ENCODE measurements around the gene APOLD1. TPM values are rescaled to one million over a fixed set of nuclear protein-coding genes. Genes with fewer than 3 reads are reported as not detected.
"Not testable (repeated sequence)": the region's sequence is repeated elsewhere in the genome, so short reads cannot be mapped to it uniquely, and the experiment has no call there.

Gene APOLD1
- total RNA-seq (2014; rRNA removed; shearing (Covaris generic)): 12.6 and 12.7 TPM in 2 replicates

DNA sequence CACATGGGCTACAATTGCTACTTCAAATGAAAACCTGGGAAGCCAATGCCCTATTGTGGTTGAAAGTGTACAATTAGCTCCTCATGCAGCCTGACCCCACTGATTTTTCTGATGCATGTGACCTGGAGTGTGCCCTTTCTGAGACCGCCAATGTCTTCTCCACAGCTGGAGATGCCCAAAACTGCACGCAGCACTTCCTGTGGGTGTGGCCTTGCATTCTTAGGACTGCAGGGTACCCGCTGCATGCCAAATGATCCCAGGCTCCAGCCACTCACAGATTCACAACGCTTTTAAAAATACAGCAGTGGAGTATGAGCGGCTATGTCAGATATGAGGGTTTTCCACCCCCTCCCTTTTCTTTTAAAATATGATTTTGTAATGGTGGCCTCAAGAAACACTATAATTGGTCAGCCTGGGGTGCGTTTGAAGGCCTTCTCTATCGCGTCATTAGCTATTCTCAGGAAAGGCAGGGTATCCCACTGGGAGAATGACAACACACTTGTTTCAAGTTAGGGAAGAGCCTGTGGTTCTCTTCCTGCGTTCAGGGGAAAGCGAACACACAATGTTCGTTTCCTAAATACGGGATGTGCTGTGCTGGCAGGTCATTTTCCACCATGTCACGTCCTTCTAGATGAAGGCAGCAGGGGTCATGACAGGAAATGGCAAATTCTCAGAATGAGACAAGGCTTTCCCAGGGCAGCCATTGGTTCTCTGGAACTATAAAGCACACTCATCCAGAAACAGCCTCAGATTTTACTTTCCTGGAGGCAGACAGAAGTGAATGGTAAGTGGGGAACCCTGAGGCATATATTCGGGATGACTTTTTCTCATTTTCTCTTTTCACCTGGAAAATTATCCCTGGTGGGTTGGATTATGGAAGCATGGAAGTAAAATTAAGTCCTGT lies at the start of gene APOLD1:
Gene APOLD1, plus strand, starts transcription at position 749 of the 904 bp plus-strand sequence. Its CDS starts 33 bp downstream, at position 782.
- DNase-seq (ENCODE audit: low read depth): peak; percentile 86

- DNase-seq (ENCODE audit: low read depth): peak; percentile 65
Observed at GRCh38 chr12:12736759-12737676, 48.4 kb upstream of the APOLD1 start.

DNA sequence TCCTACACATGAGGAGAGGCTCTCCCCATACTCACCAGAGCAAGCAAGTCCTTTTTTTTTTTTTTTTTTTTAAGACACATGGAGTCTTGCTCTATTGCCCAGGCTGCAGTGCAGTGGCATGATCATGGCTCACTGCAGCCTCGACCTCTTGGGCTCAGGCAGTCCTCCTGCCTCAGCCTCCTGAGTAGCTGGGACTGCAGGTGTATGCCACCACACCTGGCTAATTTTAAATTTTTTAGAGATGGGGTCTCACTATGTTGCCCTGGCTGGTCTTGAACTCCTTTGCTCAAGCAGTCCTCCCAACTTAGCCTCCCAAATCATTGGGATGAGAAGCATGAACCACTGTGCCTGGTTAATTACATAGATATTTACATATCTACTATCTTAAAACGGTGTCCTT lies 47.3 kb upstream of the APOLD1 start:
- DNase-seq (ENCODE audit: low read depth): not testable (repeated sequence)

DNA sequence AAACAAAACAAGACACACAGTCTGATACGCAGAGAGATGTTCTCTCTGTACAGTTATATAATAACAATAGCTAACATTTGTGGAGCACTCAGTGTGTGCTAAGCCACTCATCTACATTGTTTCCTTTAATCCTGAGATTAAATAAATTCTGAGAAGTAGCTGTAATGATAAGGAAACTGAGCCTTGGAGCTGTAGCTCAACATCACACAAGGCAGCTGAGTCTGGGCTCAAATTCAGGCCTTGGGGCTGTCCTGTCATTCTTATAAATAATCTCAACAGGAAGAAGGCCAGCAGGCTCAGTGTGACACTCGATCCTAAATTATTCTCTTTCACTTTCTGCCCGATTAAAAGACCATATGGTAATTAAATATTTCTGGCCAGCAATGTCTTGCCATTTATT lies 43.8 kb upstream of the APOLD1 start:
- peak; percentile 47 for DNase-seq (ENCODE audit: low read depth)

DNA sequence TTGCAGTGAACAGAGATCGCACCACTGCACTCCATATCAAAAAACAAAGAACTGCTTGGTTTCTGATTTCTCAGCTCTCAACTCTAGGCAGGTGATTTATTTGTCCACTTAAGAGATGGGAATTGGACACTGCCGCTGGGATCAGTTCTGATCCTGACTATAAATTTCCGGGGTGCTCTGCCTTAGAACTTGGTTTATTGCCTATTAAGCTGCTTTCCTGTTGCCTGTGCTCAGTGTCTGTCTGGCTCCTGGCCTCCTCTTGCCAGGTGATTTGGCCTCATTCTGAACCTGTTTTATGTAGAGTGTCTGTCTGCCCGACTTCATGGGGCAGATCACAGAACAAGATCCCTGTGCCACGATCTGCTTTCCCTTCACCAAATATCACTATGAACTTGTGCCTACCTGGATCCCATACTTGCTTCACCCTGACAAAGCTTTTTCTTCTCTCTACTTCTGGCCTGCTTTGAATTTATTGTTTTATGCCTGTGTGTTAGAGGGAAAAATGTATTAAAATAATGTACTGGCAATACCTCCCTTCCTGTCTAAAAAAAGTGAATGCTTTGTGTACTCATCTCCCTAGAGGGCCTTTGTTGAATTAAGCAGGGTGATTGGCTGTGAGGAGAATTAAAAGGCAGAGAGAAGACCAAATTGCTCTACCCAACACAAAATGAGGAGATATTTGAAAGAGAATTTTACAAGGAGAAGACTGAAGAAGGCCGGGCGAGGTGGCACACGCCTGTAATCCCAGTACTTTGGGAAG lies 40.7 kb upstream of the APOLD1 start:
- no peak for DNase-seq (ENCODE audit: low read depth)

- DNase-seq (ENCODE audit: low read depth): no peak
Observed at GRCh38 chr12:12745576-12746211, 39.8 kb upstream of the APOLD1 start.

- no peak for DNase-seq (ENCODE audit: low read depth)
Observed at GRCh38 chr12:12747278-12747677, 38.2 kb upstream of the APOLD1 start.

DNA sequence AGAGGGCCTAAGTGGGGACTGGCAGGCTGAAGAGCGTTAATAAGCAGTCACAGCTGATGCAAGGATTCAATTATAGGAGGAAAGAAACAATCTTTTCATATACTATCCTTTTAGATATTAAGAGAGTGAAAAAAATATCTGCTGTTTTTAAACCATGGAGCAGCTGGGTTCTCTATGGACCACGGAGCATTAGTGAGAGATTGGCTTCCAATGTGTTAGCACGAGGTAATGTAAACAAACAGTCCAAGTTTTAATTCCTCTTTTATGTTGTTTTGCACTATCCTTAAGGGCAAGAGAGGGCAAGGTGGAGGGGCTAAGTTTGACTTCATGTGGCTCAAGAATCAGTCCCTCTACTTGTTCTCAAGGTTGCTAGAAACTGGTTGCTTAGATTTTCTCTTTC lies 37.4 kb upstream of the APOLD1 start:
- DNase-seq (ENCODE audit: low read depth): no peak

DNA sequence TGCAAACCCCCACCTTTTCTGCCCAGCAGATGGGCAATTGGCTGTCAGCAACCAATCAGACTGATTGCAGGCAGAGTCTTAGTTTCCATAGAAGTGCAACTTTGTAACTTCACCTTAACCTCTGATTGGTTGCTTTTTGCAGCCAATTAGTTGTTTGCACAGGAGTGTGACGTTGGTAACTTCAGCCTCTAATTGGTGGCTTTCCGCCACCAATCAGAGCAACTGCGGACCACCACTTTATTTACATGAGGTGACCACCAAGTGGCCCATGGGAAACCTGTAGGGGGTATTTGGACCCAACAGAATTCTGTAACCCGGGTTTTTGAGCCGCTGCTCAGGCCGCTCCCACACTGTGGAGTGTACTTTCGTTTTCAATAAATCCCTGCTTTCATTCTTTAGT lies 36.0 kb upstream of the APOLD1 start:
- no peak for DNase-seq (ENCODE audit: low read depth)

- no peak for DNase-seq (ENCODE audit: low read depth)
Observed at GRCh38 chr12:12755923-12756322, 29.5 kb upstream of the APOLD1 start.

GRCh38 chr12:12757121-12757520 lies 28.3 kb upstream of the APOLD1 start:
- no peak for DNase-seq (ENCODE audit: low read depth)

GRCh38 chr12:12759234-12759915 lies 26.1 kb upstream of the APOLD1 start:
- DNase-seq (ENCODE audit: low read depth): peak; percentile 73

- DNase-seq (ENCODE audit: low read depth): no peak
Observed at GRCh38 chr12:12764824-12765223, 20.6 kb upstream of the APOLD1 start.

- no peak for DNase-seq (ENCODE audit: low read depth)
Observed at GRCh38 chr12:12770262-12770661, 15.2 kb upstream of the APOLD1 start.

DNA sequence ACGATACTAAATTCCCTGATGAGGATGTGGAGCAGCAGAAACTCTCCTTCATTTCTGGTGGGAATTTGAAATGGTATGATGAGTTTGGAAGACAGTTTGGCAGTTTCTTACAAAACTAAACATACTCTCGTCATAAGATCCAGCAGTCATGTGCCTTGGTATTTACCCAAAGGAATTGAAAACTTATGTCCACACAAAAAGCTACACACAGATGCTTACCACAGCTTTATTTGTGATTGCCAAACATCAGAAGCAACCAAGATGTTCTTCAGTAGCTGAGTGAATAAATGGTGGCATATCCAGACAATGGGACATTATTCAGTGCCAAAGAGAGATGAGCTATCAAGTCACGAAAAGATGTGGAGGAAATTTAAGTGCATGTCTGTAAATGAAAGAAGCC lies 10.7 kb upstream of the APOLD1 start:
- no peak for DNase-seq (ENCODE audit: low read depth)

- DNase-seq (ENCODE audit: low read depth): peak; percentile 30
Observed at GRCh38 chr12:12776261-12776660, 9.2 kb upstream of the APOLD1 start.

GRCh38 chr12:12777092-12777491 lies 8.4 kb upstream of the APOLD1 start:
- no peak for DNase-seq (ENCODE audit: low read depth)

- no peak for DNase-seq (ENCODE audit: low read depth)
Observed at GRCh38 chr12:12779007-12779406, 6.5 kb upstream of the APOLD1 start.

- DNase-seq (ENCODE audit: low read depth): peak; percentile 81
Observed at GRCh38 chr12:12779529-12779928, 5.9 kb upstream of the APOLD1 start.

DNA sequence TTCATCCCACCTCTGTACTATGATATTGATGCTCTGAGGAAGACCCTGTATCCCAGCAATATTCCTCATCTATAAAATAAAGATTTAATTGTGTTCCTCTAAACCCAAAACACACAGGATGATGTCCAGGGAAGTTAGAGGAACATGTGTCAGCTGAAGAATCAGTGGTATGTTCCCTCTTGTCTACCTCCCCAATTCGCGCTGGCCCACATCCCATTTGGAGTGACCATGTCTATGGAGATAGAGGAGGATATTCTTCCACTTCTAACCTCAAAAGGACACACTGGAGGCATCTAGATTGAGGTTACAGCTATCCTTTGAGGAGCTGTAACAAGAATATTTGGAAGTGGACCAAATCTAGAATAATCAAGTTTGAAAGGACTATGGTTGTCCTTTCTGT lies 1.3 kb upstream of the APOLD1 start:
- no peak for DNase-seq (ENCODE audit: low read depth)

- DNase-seq (ENCODE audit: low read depth): no peak
Observed at GRCh38 chr12:12786351-12786705, 869 bp downstream of the APOLD1 start.
